DMS79 (cell line): ENCODE measurements around the gene SYT13.
A peak's percentile ranks its signal among the peaks of the same experiment; 100 is the strongest.

Source experiments
- DNase-seq: peaks from one replicate; lab custom pipeline; 2025; lab: John Stamatoyannopoulos, UW

Gene SYT13

GRCh38 chr11:45285930-45286632 is at the start of gene SYT13:
Gene SYT13, minus strand, starts transcription at chr11:45286341. Its CDS starts 134 bp downstream, at chr11:45286207.
- peak; percentile 70 for DNase-seq

- DNase-seq = no peak
These were observed 49.3 kb upstream of the SYT13 start for GRCh38 chr11:45335434-45335833.

GRCh38 chr11:45334836-45335235 is 48.7 kb upstream of the SYT13 start:
- no peak for DNase-seq

GRCh38 chr11:45334410-45334809 is 48.3 kb upstream of the SYT13 start:
- no peak for DNase-seq

GRCh38 chr11:45333001-45333971 is 47.1 kb upstream of the SYT13 start:
- peak; percentile 49 for DNase-seq

- DNase-seq = peak; percentile 31
These were observed 46.3 kb upstream of the SYT13 start for GRCh38 chr11:45332276-45332934.

- DNase-seq = no peak
These were observed 45.7 kb upstream of the SYT13 start for GRCh38 chr11:45331839-45332238.

- DNase-seq = no peak
These were observed 42.6 kb upstream of the SYT13 start for GRCh38 chr11:45328726-45329125.

- no peak for DNase-seq
These were observed 38.3 kb upstream of the SYT13 start for GRCh38 chr11:45324459-45324858.

- DNase-seq = no peak
These were observed 37.6 kb upstream of the SYT13 start for GRCh38 chr11:45323601-45324249.

GRCh38 chr11:45322891-45323600 is 36.9 kb upstream of the SYT13 start:
- DNase-seq = no peak

- no peak for DNase-seq
These were observed 36.1 kb upstream of the SYT13 start for GRCh38 chr11:45322111-45322705.

GRCh38 chr11:45321669-45322068 is 35.5 kb upstream of the SYT13 start:
- DNase-seq = no peak

- DNase-seq = no peak
These were observed 35.0 kb upstream of the SYT13 start for GRCh38 chr11:45321031-45321595.

GRCh38 chr11:45320371-45320770 is 34.2 kb upstream of the SYT13 start:
- no peak for DNase-seq

- no peak for DNase-seq
These were observed 32.9 kb upstream of the SYT13 start for GRCh38 chr11:45319077-45319476.

- no peak for DNase-seq
These were observed 32.4 kb upstream of the SYT13 start for GRCh38 chr11:45318516-45318915.

GRCh38 chr11:45316258-45316657 is 30.1 kb upstream of the SYT13 start:
- no peak for DNase-seq

GRCh38 chr11:45314900-45315299 is 28.8 kb upstream of the SYT13 start:
- DNase-seq = no peak

GRCh38 chr11:45313171-45313865 is 27.2 kb upstream of the SYT13 start:
- no peak for DNase-seq
